ENCODE measurements around the gene RPS6KB1. TPM values are rescaled to one million over a fixed set of nuclear protein-coding genes. Genes with fewer than 3 reads are reported as not detected.

The RPS6KB1 gene
- total RNA-seq, 3 donors from 2014 or later (not counting 1 experiment from before 2014, with no cell fraction given), result 70.6 to 85.0 (median 78.2) TPM

- Mint-ChIP-seq H3K4me1 (peaks cover 30 to 41% of the 10 kb centered on the region in 2 donors), H3K4me3 (no peak overlapping the region), H3K9me3 (no peaks in the 10 kb centered on the region), H3K36me3 (no peaks in the 10 kb centered on the region), H3K27me3 (ENCODE audit: low read depth in 2 of 2) (no peaks in the 10 kb centered on the region), H3K27ac (no peak overlapping the region)
- no peak overlapping the region for H3K27ac ChIP-seq (ENCODE audit: low read length)
- H3K4me3 ChIP-seq (ENCODE audit: low read length), result no peak overlapping the region
- intact Hi-C loops (cut with micrococcal nuclease), result no loop called here
- H3K4me1 ChIP-seq (ENCODE audit: control insufficient read depth, insufficient read depth, low read length), result peaks cover 16% of the 10 kb centered on the region
- DNase-seq (no peak), ATAC-seq (no peak)
- WGBS (ENCODE audit: insufficient coverage), result 97% methylated on average over 4 of the region's 4 CpGs
- TF ChIP-seq CTCF (IDR thresholded peaks at IDR 0.05), result no peak
- no peaks in the 10 kb centered on the region for H3K27me3 ChIP-seq (ENCODE audit: control insufficient read depth, insufficient read depth, low read length)
- no peaks in the 10 kb centered on the region for H3K36me3 ChIP-seq (ENCODE audit: control insufficient read depth, insufficient read depth, low read length)
- no peaks in the 10 kb centered on the region for H3K9me3 ChIP-seq (ENCODE audit: control insufficient read depth, insufficient read depth, low read length)
Measured at GRCh38 chr17:59897090-59897489, 4.2 kb downstream of the RPS6KB1 start.

GRCh38 chr17:59899099-59899498 lies 6.2 kb downstream of the RPS6KB1 start:
- intact Hi-C loops (cut with micrococcal nuclease), result no loop called here
- H3K4me1 Mint-ChIP-seq, result peaks cover 10 to 31% of the 10 kb centered on the region in 2 donors
- H3K4me3 ChIP-seq (ENCODE audit: low read length), result no peak overlapping the region
- H3K4me3 Mint-ChIP-seq, result no peak overlapping the region
- peak; percentile 64 to 91 (median 89) for ATAC-seq
- no peaks in the 10 kb centered on the region for H3K9me3 Mint-ChIP-seq
- H3K27me3 Mint-ChIP-seq (ENCODE audit: low read depth in 2 of 2), result no peaks in the 10 kb centered on the region
- TF ChIP-seq CTCF (IDR thresholded peaks at IDR 0.05), result no peak
- no peaks in the 10 kb centered on the region for H3K36me3 Mint-ChIP-seq
- H3K9me3 ChIP-seq (ENCODE audit: control insufficient read depth, insufficient read depth, low read length), result no peaks in the 10 kb centered on the region
- WGBS (ENCODE audit: insufficient coverage), result 72% methylated on average over 5 of the region's 5 CpGs
- DNase-seq, result no peak
- H3K36me3 ChIP-seq (ENCODE audit: control insufficient read depth, insufficient read depth, low read length), result no peaks in the 10 kb centered on the region
- no peak overlapping the region for H3K27ac ChIP-seq (ENCODE audit: low read length)
- no peaks in the 10 kb centered on the region for H3K27me3 ChIP-seq (ENCODE audit: control insufficient read depth, insufficient read depth, low read length)
- H3K4me1 ChIP-seq (ENCODE audit: control insufficient read depth, insufficient read depth, low read length), result peaks cover 8% of the 10 kb centered on the region
- H3K27ac Mint-ChIP-seq, result peak overlapping the region; percentile 9 to 73

GRCh38 chr17:59901604-59902003 lies 8.7 kb downstream of the RPS6KB1 start:
- Mint-ChIP-seq H3K4me1 (peaks cover 6 to 31% of the 10 kb centered on the region in 2 donors), H3K27me3 (ENCODE audit: low read depth in 2 of 2) (no peaks in the 10 kb centered on the region), H3K9me3 (no peaks in the 10 kb centered on the region), H3K4me3 (no peak overlapping the region), H3K36me3 (no peaks in the 10 kb centered on the region), H3K27ac (no peak overlapping the region)
- Histone ChIP-seq H3K9me3 (ENCODE audit: control insufficient read depth, insufficient read depth, low read length) (no peaks in the 10 kb centered on the region), H3K4me1 (ENCODE audit: control insufficient read depth, insufficient read depth, low read length) (no peaks in the 10 kb centered on the region), H3K36me3 (ENCODE audit: control insufficient read depth, insufficient read depth, low read length) (no peaks in the 10 kb centered on the region), H3K27me3 (ENCODE audit: control insufficient read depth, insufficient read depth, low read length) (no peaks in the 10 kb centered on the region), H3K27ac (ENCODE audit: low read length) (no peak overlapping the region), H3K4me3 (ENCODE audit: low read length) (no peak overlapping the region)
- DNase-seq, result no peak
- WGBS (ENCODE audit: insufficient coverage), result over 99% methylated on average over 7 of the region's 8 CpGs
- intact Hi-C loops (cut with micrococcal nuclease), result no loop called here
- TF ChIP-seq CTCF (IDR thresholded peaks at IDR 0.05), result no peak
- no peak for ATAC-seq

- no peaks in the 10 kb centered on the region for H3K4me1 ChIP-seq (ENCODE audit: control insufficient read depth, insufficient read depth, low read length)
- H3K4me1 Mint-ChIP-seq, result peaks cover 6 to 32% of the 10 kb centered on the region in 2 donors
- H3K27ac ChIP-seq (ENCODE audit: low read length), result no peak overlapping the region
- TF ChIP-seq CTCF (IDR thresholded peaks at IDR 0.05), result no peak
- WGBS (ENCODE audit: insufficient coverage), result no CpG with 5 or more reads among the region's 2 CpGs
- H3K27ac Mint-ChIP-seq, result peak overlapping the region in 1 of 2 donors; percentile 66
- H3K9me3 ChIP-seq (ENCODE audit: control insufficient read depth, insufficient read depth, low read length), result no peaks in the 10 kb centered on the region
- DNase-seq (no peak), ATAC-seq (no peak)
- no peaks in the 10 kb centered on the region for H3K27me3 ChIP-seq (ENCODE audit: control insufficient read depth, insufficient read depth, low read length)
- H3K36me3 Mint-ChIP-seq, result no peaks in the 10 kb centered on the region
- intact Hi-C loops (cut with micrococcal nuclease), result no loop called here
- no peak overlapping the region for H3K4me3 ChIP-seq (ENCODE audit: low read length)
- H3K36me3 ChIP-seq (ENCODE audit: control insufficient read depth, insufficient read depth, low read length), result no peaks in the 10 kb centered on the region
- no peaks in the 10 kb centered on the region for H3K27me3 Mint-ChIP-seq (ENCODE audit: low read depth in 2 of 2)
- no peak overlapping the region for H3K4me3 Mint-ChIP-seq
- H3K9me3 Mint-ChIP-seq, result no peaks in the 10 kb centered on the region
Measured at GRCh38 chr17:59903455-59903854, 10.5 kb downstream of the RPS6KB1 start.

All from natural killer cell (primary cell).